ENCODE data around the gene MAP2K2. TPM values are rescaled to one million over a fixed set of nuclear protein-coding genes. Genes with fewer than 3 reads are reported as not detected.
A peak's percentile ranks its signal among the peaks of the same experiment; 100 is the strongest.
"Not testable (repeated sequence)": the region's sequence is repeated elsewhere in the genome, so short reads cannot be mapped to it uniquely, and the experiment has no call there.

MAP2K2 gene
- total RNA-seq, 1 experiment from 2014 or later: 151 TPM

GRCh38 chr19:4135386-4135785 lies 11.5 kb upstream of the MAP2K2 start:
- CTCF ChIA-PET: interaction anchor here (0.6 kb wide), 1 partner anchor 21 kb away, joined by 6 read pairs; no protein-coding TSS in a partner anchor
- H3K9me3 ChIP-seq (ENCODE audit: control insufficient read depth, insufficient read depth, low read depth, low read length); DNase-seq (ENCODE audit: low read depth, low spot score); H3K4me3 ChIP-seq (ENCODE audit: low read depth in 2 of 2, low read length in 2 of 2); intact Hi-C loops (cut with micrococcal nuclease; ENCODE audit: unreplicated experiment); H3K27ac ChIP-seq (ENCODE audit: low read length); in situ Hi-C loops (cut with HindIII; ENCODE audit: low pct_unique_long_range_greater_than_20kb, low sequenced_read_pairs); H3K27me3 ChIP-seq (ENCODE audit: control insufficient read depth, insufficient read depth, low read length); POLR2A ChIA-PET; BruUV-seq (replicated peaks); H3K36me3 ChIP-seq (ENCODE audit: control insufficient read depth, insufficient read depth, low read length); ATAC-seq: not testable (repeated sequence)
- peaks cover 12% of the 10 kb centered on the region for H3K4me1 ChIP-seq (ENCODE audit: control insufficient read depth, insufficient read depth, low read length)

GRCh38 chr19:4134351-4134750 lies 10.4 kb upstream of the MAP2K2 start:
- Histone ChIP-seq H3K27ac (ENCODE audit: low read length) (no peak overlapping the region), H3K4me3 (ENCODE audit: low read depth in 2 of 2, low read length in 2 of 2) (no peak overlapping the region), H3K4me1 (ENCODE audit: control insufficient read depth, insufficient read depth, low read length) (peaks cover 12% of the 10 kb centered on the region), H3K9me3 (ENCODE audit: control insufficient read depth, insufficient read depth, low read depth, low read length) (no peaks in the 10 kb centered on the region), H3K27me3 (ENCODE audit: control insufficient read depth, insufficient read depth, low read length) (no peaks in the 10 kb centered on the region), H3K36me3 (ENCODE audit: control insufficient read depth, insufficient read depth, low read length) (no peaks in the 10 kb centered on the region)
- intact Hi-C loops (cut with micrococcal nuclease; ENCODE audit: unreplicated experiment) (no loop called here), in situ Hi-C loops (cut with HindIII; ENCODE audit: low pct_unique_long_range_greater_than_20kb, low sequenced_read_pairs) (no loop called here)
- DNase-seq (ENCODE audit: low read depth, low spot score) (no peak), ATAC-seq (no peak)
- BruUV-seq (replicated peaks): no TSS peak
- CTCF ChIA-PET: no interaction called here
- no peak for TF ChIP-seq CTCF (IDR thresholded peaks at IDR 0.05)
- TF ChIP-seq SIN3A (IDR thresholded peaks at IDR 0.05; ENCODE audit: borderline replicate concordance, insufficient read depth, low read depth, low read length): no peak
- no peak for TF ChIP-seq TCF7L2 (IDR thresholded peaks at IDR 0.05; ENCODE audit: low read depth, low read length)
- TF ChIP-seq POLR2AphosphoS5 (IDR thresholded peaks at IDR 0.05; ENCODE audit: low read depth, low read length): no peak
- no peak for TF ChIP-seq REST (IDR thresholded peaks at IDR 0.05; ENCODE audit: insufficient read depth in 1 of 2, low read depth in 2 of 2, low read length in 1 of 2)
- POLR2A ChIA-PET: no interaction called here

GRCh38 chr19:4130744-4131438 lies 7.0 kb upstream of the MAP2K2 start:
- Histone ChIP-seq H3K27me3 (ENCODE audit: control insufficient read depth, insufficient read depth, low read length) (no peaks in the 10 kb centered on the region), H3K36me3 (ENCODE audit: control insufficient read depth, insufficient read depth, low read length) (no peaks in the 10 kb centered on the region), H3K4me1 (ENCODE audit: control insufficient read depth, insufficient read depth, low read length) (peaks cover 12% of the 10 kb centered on the region), H3K27ac (ENCODE audit: low read length) (peak overlapping the region; percentile 89), H3K9me3 (ENCODE audit: control insufficient read depth, insufficient read depth, low read depth, low read length) (no peaks in the 10 kb centered on the region), H3K4me3 (ENCODE audit: low read depth in 2 of 2, low read length in 2 of 2) (peak overlapping the region; percentile 5 to 28; a peak in 2 of 4 replicates)
- TF ChIP-seq POLR2AphosphoS5 (IDR thresholded peaks at IDR 0.05; ENCODE audit: low read depth, low read length): no peak
- no peak for TF ChIP-seq TCF7L2 (IDR thresholded peaks at IDR 0.05; ENCODE audit: low read depth, low read length)
- no peak for TF ChIP-seq CTCF (IDR thresholded peaks at IDR 0.05)
- TF ChIP-seq REST (IDR thresholded peaks at IDR 0.05; ENCODE audit: insufficient read depth in 1 of 2, low read depth in 2 of 2, low read length in 1 of 2): no peak
- no peak for TF ChIP-seq SIN3A (IDR thresholded peaks at IDR 0.05; ENCODE audit: borderline replicate concordance, insufficient read depth, low read depth, low read length)
- CTCF ChIA-PET: interaction anchor here (0.6 kb wide), 1 partner anchor 10 kb away, joined by 3 read pairs; no protein-coding TSS in a partner anchor
- in situ Hi-C loops (cut with HindIII; ENCODE audit: low pct_unique_long_range_greater_than_20kb, low sequenced_read_pairs): no loop called here
- POLR2A ChIA-PET: no interaction called here
- DNase-seq (ENCODE audit: low read depth, low spot score) (no peak), ATAC-seq (peak; percentile 84)
- intact Hi-C loops (cut with micrococcal nuclease; ENCODE audit: unreplicated experiment): no loop called here
- no TSS peak for BruUV-seq (replicated peaks)
